ENCODE measurements around the gene NGRN.
"Not testable (repeated sequence)": the region's sequence is repeated elsewhere in the genome, so short reads cannot be mapped to it uniquely, and the experiment has no call there.

NGRN gene

DNA sequence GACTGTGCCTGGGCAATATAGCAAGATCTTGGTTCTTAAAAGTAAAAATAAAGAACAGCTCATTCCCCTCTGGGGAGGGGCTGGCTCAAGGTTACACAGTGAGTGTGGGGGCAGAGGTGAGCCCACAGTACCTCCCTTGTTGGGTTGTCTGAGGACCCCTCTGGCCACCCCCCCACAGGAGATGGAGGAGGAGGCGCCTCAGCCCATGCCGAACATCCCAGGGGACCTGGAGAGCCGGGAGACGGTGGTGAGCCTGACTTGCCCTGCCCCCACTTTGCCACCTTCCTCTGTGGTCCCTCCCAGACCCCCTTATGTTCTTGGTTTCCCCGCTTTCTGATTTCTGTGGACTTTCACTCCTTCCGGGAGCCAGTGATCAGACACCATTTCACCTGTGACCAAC lies 28.7 kb downstream of the NGRN start:
- H3K27me3 ChIP-seq = no peaks in the 10 kb centered on the region
- no peak for DNase-seq
- TF ChIP-seq CTCF (IDR thresholded peaks at IDR 0.05) = no peak
- H3K9me3 ChIP-seq = no peaks in the 10 kb centered on the region
- H3K4me3 ChIP-seq = no peak overlapping the region
- intact Hi-C loops (cut with DNase I; ENCODE audit: low total_unique reads) = loop anchor here (10.0 kb wide), 1 partner anchor 191 kb away; no protein-coding TSS in a partner anchor
- peak overlapping the region; percentile 27 to 87 for H3K27ac ChIP-seq
- H3K36me3 ChIP-seq = no peaks in the 10 kb centered on the region
- H3K4me1 ChIP-seq = peaks cover 0 to 62% (median 14%) of the 10 kb centered on the region in 4 donors

- peak in 1 of 2 donors; percentile 78 for DNase-seq
- H3K4me1 ChIP-seq = peaks cover 0 to 65% (median 14%) of the 10 kb centered on the region in 4 donors
- H3K36me3 ChIP-seq = no peaks in the 10 kb centered on the region
- intact Hi-C loops (cut with DNase I; ENCODE audit: low total_unique reads) = loop anchor here (10.0 kb wide), 1 partner anchor 190 kb away; no protein-coding TSS in a partner anchor
- H3K27ac ChIP-seq = peak overlapping the region; percentile 56 to 87
- H3K27me3 ChIP-seq = no peaks in the 10 kb centered on the region
- peak overlapping the region; percentile 35 to 50 for H3K4me3 ChIP-seq
- peak; percentile 28 to 37 for TF ChIP-seq CTCF (IDR thresholded peaks at IDR 0.05)
- H3K9me3 ChIP-seq = no peaks in the 10 kb centered on the region
Observed at GRCh38 chr15:90294601-90295269, 29.3 kb downstream of the NGRN start.

- intact Hi-C loops (cut with DNase I; ENCODE audit: low total_unique reads) = loop anchor here (10.0 kb wide), 1 partner anchor 190 kb away; no protein-coding TSS in a partner anchor
- Histone ChIP-seq H3K27me3 (no peaks in the 10 kb centered on the region), H3K9me3 (no peaks in the 10 kb centered on the region), H3K4me1 (peaks cover 0 to 66% (median 15%) of the 10 kb centered on the region in 4 donors), H3K27ac (peak overlapping the region; percentile 56 to 87), H3K36me3 (no peaks in the 10 kb centered on the region), H3K4me3 (peak overlapping the region; percentile 35 to 50)
- DNase-seq = no peak
- no peak for TF ChIP-seq CTCF (IDR thresholded peaks at IDR 0.05)
Observed at GRCh38 chr15:90295270-90295648, 29.8 kb downstream of the NGRN start.

DNA sequence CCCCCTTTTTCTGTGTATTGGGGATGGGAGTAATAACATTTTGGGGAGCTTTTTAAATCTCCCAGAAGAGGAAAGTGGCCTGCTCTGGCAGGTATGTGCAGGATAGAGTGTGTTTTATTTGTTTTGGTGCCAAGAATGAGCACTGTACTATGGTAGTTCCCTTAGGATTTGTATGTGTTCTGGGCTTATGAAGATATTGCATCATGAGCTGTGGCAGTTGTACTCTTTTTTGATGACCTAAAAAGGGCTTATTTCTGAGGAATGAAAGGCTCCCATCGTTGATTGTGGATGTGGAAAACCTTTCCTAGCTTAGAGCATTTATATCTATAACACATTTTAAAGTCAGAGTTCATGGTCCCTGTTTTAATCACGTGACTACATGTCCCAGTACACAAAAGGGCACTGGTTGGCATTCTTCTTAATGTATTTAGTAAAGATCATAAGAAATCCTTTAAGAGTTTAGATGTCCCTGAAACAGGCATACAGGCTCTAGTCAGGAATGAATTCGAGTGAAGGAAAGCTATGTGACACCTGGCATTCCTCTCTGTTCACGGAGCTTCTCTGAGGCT lies 30.9 kb downstream of the NGRN start:
- H3K27me3 ChIP-seq, DNase-seq, H3K36me3 ChIP-seq, H3K9me3 ChIP-seq: not testable (repeated sequence)
- Histone ChIP-seq H3K27ac (peak overlapping the region; percentile 75 to 87), H3K4me3 (peak overlapping the region in 1 of 2 donors; percentile 50), H3K4me1 (peaks cover 0 to 78% (median 26%) of the 10 kb centered on the region in 4 donors)
- intact Hi-C loops (cut with DNase I; ENCODE audit: low total_unique reads) = loop anchor here (10.0 kb wide), 1 partner anchor 188 kb away; no protein-coding TSS in a partner anchor

DNA sequence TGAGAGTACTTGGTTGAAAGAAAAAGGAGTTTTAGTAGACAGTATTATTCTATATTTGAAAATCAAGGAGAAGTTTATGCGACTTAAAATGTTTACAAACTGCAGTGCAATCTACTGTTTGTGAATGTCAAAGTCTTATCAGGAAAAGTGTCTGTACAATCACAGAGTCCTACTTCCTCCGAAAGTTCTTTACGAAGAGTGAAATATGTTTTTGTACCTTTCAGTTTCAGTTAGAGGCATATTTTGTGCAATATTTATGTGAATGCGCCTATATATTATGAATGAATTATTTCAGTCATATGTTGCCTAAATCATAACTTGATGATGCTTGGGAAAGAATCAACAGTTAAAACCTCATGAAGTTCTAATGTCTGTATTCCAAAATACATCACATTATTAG lies 31.5 kb downstream of the NGRN start:
- intact Hi-C loops (cut with DNase I; ENCODE audit: low total_unique reads) = loop anchor here (10.0 kb wide), 1 partner anchor 188 kb away; no protein-coding TSS in a partner anchor
- no peak for TF ChIP-seq CTCF (IDR thresholded peaks at IDR 0.05)
- Histone ChIP-seq H3K9me3 (no peaks in the 10 kb centered on the region), H3K4me1 (peaks cover 0 to 84% (median 31%) of the 10 kb centered on the region in 4 donors), H3K36me3 (no peaks in the 10 kb centered on the region), H3K27me3 (no peaks in the 10 kb centered on the region), H3K27ac (peak overlapping the region; percentile 75 to 87), H3K4me3 (no peak overlapping the region)
- no peak for DNase-seq

GRCh38 chr15:90300541-90300940 lies 35.1 kb downstream of the NGRN start:
- intact Hi-C loops (cut with DNase I; ENCODE audit: low total_unique reads) = no loop called here
- H3K27ac ChIP-seq = peak overlapping the region; percentile 81 to 87
- no peaks in the 10 kb centered on the region for H3K9me3 ChIP-seq
- no peak for DNase-seq
- no peaks in the 10 kb centered on the region for H3K27me3 ChIP-seq
- no peak for TF ChIP-seq CTCF (IDR thresholded peaks at IDR 0.05)
- no peak overlapping the region for H3K4me3 ChIP-seq
- no peaks in the 10 kb centered on the region for H3K36me3 ChIP-seq
- H3K4me1 ChIP-seq = peaks cover 0 to 90% (median 27%) of the 10 kb centered on the region in 4 donors
